GM23338 (cell line): Measurements from ENCODE around the gene TGFB1. TPM values are rescaled to one million over a fixed set of nuclear protein-coding genes. Genes with fewer than 3 reads are reported as not detected.
A peak's percentile ranks its signal among the peaks of the same experiment; 100 is the strongest.

ENCODE experiments used
- ATAC-seq: fragments of 200-7000 bp; cut with Tn5 transposase; 3 replicates; pipeline ENCODE4 v1.9.1; 2020
- DNase-seq: peaks from one replicate; pipeline ENCODE4 v3.0.0-alpha.2; 2015; ENCODE audit warnings: low spot score
- H2AFZ ChIP-seq: fragments of 200-600 bp; sonication (generic); 2 replicates; pipeline ENCODE4 v1.8.0; 2016; ENCODE audit warnings: antibody characterized with exemption, mild to moderate bottlenecking, moderate library complexity
- H3F3A ChIP-seq: fragments of 200-600 bp; sonication (generic); replicated peaks from 2 replicates; pipeline ENCODE4 v1.8.0; 2017; ENCODE audit warnings: antibody characterized with exemption, mixed run types, low read depth
- H3K27ac ChIP-seq: fragments of 200-600 bp; sonication (generic); 2 replicates; pipeline ENCODE4 v1.6.1; 2016; ENCODE audit warnings: low read depth
- H3K27me3 ChIP-seq: fragments of 200-600 bp; sonication (generic); 2 replicates; pipeline ENCODE4 v1.8.0; 2016; ENCODE audit warnings: mild to moderate bottlenecking, mixed run types, moderate library complexity; ENCODE audit not compliant: insufficient read depth
- H3K36me3 ChIP-seq: fragments of 200-600 bp; sonication (generic); 2 replicates; pipeline ENCODE4 v1.8.0; 2016; ENCODE audit warnings: mild to moderate bottlenecking; ENCODE audit not compliant: insufficient read depth
- H3K4me1 ChIP-seq: fragments of 200-600 bp; sonication (generic); 2 replicates; pipeline ENCODE4 v1.8.0; 2016; ENCODE audit warnings: mild to moderate bottlenecking, moderate library complexity; ENCODE audit not compliant: insufficient read depth
- H3K4me2 ChIP-seq: fragments of 200-600 bp; sonication (generic); 2 replicates; pipeline ENCODE4 v1.7.1; 2017; ENCODE audit warnings: mixed run types
- H3K4me3 ChIP-seq: fragments of 200-600 bp; sonication (generic); 2 replicates; pipeline ENCODE4 v1.6.1; 2016; ENCODE audit warnings: mixed run types
- H3K79me2 ChIP-seq: fragments of 200-600 bp; sonication (generic); replicated peaks from 2 replicates; pipeline ENCODE4 v1.8.0; 2017; ENCODE audit warnings: mild to moderate bottlenecking; ENCODE audit not compliant: insufficient read depth
- H3K9me2 ChIP-seq: fragments of 200-600 bp; sonication (generic); 2 replicates; pipeline ENCODE4 v1.8.0; 2017; ENCODE audit not compliant: insufficient read depth
- H4K20me1 ChIP-seq: fragments of 200-600 bp; sonication (generic); replicated peaks from 2 replicates; pipeline ENCODE4 v1.8.0; 2017; ENCODE audit warnings: mild to moderate bottlenecking; ENCODE audit not compliant: insufficient read depth
- H3K27ac Mint-ChIP-seq: 2 replicates; pipeline ENCODE4 v1.8.0; 2020; ENCODE audit warnings: inconsistent platforms, mild to moderate bottlenecking, moderate library complexity, mixed read lengths
- H3K27me3 Mint-ChIP-seq: 3 replicates; pipeline ENCODE4 v1.8.0; 2022; ENCODE audit warnings: low read depth, mild to moderate bottlenecking, moderate library complexity, mixed read lengths, inconsistent platforms; ENCODE audit not compliant: insufficient read depth, poor library complexity
- H3K36me3 Mint-ChIP-seq: 3 replicates; pipeline ENCODE4 v1.8.0; 2021; ENCODE audit warnings: low read depth, mild to moderate bottlenecking, inconsistent platforms, moderate library complexity, mixed read lengths
- H3K4me1 Mint-ChIP-seq: 3 replicates; pipeline ENCODE4 v1.8.0; 2020; ENCODE audit warnings: mild to moderate bottlenecking, inconsistent platforms, mixed read lengths
- H3K4me3 Mint-ChIP-seq: 3 replicates; pipeline ENCODE4 v1.8.0; 2021; ENCODE audit warnings: moderate library complexity, mild to moderate bottlenecking, inconsistent platforms, mixed read lengths
- H3K9me3 Mint-ChIP-seq: 3 replicates; pipeline ENCODE4 v1.8.0; 2020; ENCODE audit warnings: moderate library complexity, mild to moderate bottlenecking, inconsistent platforms, mixed read lengths
- CREB1 ChIP-seq: fragments of 250-450 bp; sonication (Bioruptor Pico); IDR thresholded peaks from 2 replicates; pipeline ENCODE4 v1.5.0; 2020; ENCODE audit warnings: low read depth, mild to moderate bottlenecking, moderate library complexity
- EZH2 ChIP-seq: fragments of 200-600 bp; sonication (generic); IDR thresholded peaks from one replicate; pipeline ENCODE4 v1.8.0; 2017; ENCODE audit warnings: antibody characterized with exemption, mild to moderate bottlenecking, low read depth; ENCODE audit not compliant: unreplicated experiment
- EZH2phosphoT487 ChIP-seq: fragments of 200-600 bp; sonication (generic); IDR thresholded peaks from one replicate; pipeline ENCODE4 v1.8.1; 2018; ENCODE audit warnings: antibody characterized with exemption; ENCODE audit not compliant: unreplicated experiment
- STAT1 ChIP-seq: IDR thresholded peaks from one replicate; pipeline ENCODE4 v1.6.1; 2016; ENCODE audit warnings: antibody characterized with exemption; ENCODE audit not compliant: unreplicated experiment
- ZNF114 ChIP-seq: fragments of 250-450 bp; sonication (Bioruptor Pico); IDR thresholded peaks from 2 replicates; pipeline ENCODE4 v1.5.0; 2020; ENCODE audit warnings: mild to moderate bottlenecking, moderate library complexity
- polyA plus RNA-seq: library from polyadenylated mRNA; unstranded; fragments of >200 nt; fragmentation: Nextera tagmentation; extraction: Ambion mirVana; gene quantifications from 2 replicates; pipeline ENCODE4 v1.2.1, GENCODE V29; 2016
- total RNA-seq: library from RNA; depleted of rRNA; stranded (reverse); fragments of >200 nt; shearing (Covaris generic); gene quantifications from 2 replicates; pipeline ENCODE4 v1.2.3, GENCODE V29; 2014
- TF ChIP-seq, protein P1 (sequence below): IDR thresholded peaks from one replicate; pipeline ENCODE4 v1.6.1; 2018; ENCODE audit warnings: antibody characterized with exemption; ENCODE audit not compliant: unreplicated experiment
- TF ChIP-seq, protein P2 (sequence below), 2 experiments: fragments of 200-600 bp in 1 of 2; sonication (generic) in 1 of 2; conservative IDR thresholded peaks; 2 replicates each; pipeline versions ENCODE4 v1.5.1 to v1.6.1; 2016 to 2017; ENCODE audit warnings: antibody characterized with exemption in 2 of 2, low read depth in 2 of 2, mild to moderate bottlenecking in 2 of 2, moderate library complexity in 1 of 2

TGFB1 gene
- total and polyA plus RNA-seq, 2 experiments from 2014 or later: 0.99 to 7.9 TPM

DNA sequence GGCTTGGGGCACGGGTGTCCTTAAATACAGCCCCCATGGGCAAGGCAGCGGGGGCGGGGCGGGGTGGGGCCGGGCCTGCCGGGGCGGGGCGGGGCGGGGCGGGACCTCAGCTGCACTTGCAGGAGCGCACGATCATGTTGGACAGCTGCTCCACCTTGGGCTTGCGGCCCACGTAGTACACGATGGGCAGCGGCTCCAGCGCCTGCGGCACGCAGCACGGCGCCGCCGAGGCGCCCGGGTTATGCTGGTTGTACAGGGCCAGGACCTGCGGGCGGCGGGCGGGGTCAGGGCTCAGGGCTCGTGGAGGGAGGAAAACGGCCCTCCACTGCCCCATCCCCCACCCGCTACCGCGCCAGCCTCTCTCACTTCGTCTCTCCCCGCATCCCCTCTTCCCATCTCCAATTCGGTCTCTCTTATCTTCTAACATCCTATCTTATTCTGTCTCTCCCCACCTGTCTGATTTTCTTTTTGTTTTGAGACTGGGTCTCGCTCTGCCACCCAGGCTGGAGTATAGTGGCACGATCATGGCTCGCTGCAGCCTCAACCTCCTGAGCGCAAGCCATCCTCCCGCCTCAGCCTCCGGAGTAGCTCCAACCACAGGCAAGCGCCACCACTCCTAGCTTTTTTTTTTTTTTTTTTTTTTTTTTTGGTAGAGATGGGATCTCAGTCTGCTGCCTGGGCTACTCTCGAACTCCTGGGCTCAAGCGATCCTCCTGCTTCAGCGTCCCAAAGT lies 22.6 kb downstream of the TGFB1 start:
- peak; percentile 55 for DNase-seq
- no peak overlapping the region for H3K27ac ChIP-seq
- H3K79me2 ChIP-seq: no peaks in the 10 kb centered on the region
- ATAC-seq: peak; percentile 51
- Mint-ChIP-seq H3K9me3 (no peaks in the 10 kb centered on the region), H3K27ac (no peak overlapping the region), H3K36me3 (no peaks in the 10 kb centered on the region; the same call in 2 of the 3 replicates), H3K4me3 (peak overlapping the region; percentile 66), H3K27me3 (peaks cover 26% of the 10 kb centered on the region), H3K4me1 (peaks cover 39% of the 10 kb centered on the region)
- H3K9me2 ChIP-seq: no peaks in the 10 kb centered on the region
- H3K4me1 ChIP-seq: peaks cover 32% of the 10 kb centered on the region
- H2AFZ ChIP-seq: 0 out of 2 replicates have a peak overlapping the region, but pooled peaks have one; percentile 74
- peak overlapping the region; percentile 83 for H3K4me2 ChIP-seq
- TF ChIP-seq EZH2phosphoT487: no peak
- TF ChIP-seq, protein P1, sequence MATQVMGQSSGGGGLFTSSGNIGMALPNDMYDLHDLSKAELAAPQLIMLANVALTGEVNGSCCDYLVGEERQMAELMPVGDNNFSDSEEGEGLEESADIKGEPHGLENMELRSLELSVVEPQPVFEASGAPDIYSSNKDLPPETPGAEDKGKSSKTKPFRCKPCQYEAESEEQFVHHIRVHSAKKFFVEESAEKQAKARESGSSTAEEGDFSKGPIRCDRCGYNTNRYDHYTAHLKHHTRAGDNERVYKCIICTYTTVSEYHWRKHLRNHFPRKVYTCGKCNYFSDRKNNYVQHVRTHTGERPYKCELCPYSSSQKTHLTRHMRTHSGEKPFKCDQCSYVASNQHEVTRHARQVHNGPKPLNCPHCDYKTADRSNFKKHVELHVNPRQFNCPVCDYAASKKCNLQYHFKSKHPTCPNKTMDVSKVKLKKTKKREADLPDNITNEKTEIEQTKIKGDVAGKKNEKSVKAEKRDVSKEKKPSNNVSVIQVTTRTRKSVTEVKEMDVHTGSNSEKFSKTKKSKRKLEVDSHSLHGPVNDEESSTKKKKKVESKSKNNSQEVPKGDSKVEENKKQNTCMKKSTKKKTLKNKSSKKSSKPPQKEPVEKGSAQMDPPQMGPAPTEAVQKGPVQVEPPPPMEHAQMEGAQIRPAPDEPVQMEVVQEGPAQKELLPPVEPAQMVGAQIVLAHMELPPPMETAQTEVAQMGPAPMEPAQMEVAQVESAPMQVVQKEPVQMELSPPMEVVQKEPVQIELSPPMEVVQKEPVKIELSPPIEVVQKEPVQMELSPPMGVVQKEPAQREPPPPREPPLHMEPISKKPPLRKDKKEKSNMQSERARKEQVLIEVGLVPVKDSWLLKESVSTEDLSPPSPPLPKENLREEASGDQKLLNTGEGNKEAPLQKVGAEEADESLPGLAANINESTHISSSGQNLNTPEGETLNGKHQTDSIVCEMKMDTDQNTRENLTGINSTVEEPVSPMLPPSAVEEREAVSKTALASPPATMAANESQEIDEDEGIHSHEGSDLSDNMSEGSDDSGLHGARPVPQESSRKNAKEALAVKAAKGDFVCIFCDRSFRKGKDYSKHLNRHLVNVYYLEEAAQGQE: peak; percentile 34
- peaks cover 10% of the 10 kb centered on the region for H3K27me3 ChIP-seq
- H4K20me1 ChIP-seq: no peaks in the 10 kb centered on the region
- H3F3A ChIP-seq: peaks cover 8% of the 10 kb centered on the region
- H3K36me3 ChIP-seq: no peaks in the 10 kb centered on the region
- H3K4me3 ChIP-seq: peak overlapping the region; percentile 60

DNA sequence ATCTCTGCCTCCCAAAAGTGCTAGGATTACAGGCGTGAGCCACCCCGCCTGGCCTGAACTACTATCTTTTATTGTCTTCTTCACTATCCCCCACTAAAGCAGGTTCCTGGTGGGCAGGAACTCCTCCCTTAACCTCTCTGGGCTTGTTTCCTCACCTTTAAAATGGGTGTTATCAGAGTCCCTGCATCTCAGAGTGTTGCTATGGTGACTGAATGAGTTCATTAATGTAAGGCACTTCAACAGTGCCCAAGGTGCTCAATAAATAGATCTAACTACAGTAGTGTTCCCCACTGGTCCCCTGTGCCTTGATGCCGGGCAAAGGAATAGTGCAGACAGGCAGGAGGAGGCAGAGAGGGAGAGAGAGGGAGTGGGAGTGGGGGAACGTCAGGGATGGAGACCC lies 23.2 kb downstream of the TGFB1 start:
- H3K27ac Mint-ChIP-seq: no peak overlapping the region
- Histone ChIP-seq H3K27me3 (peaks cover 10% of the 10 kb centered on the region), H2AFZ (peak overlapping the region; percentile 78; the same call in 1 of the 2 replicates), H3K4me3 (peak overlapping the region; percentile 60), H3K4me2 (peak overlapping the region; percentile 74), H3K4me1 (peaks cover 39% of the 10 kb centered on the region), H3K9me2 (no peaks in the 10 kb centered on the region), H3K79me2 (no peaks in the 10 kb centered on the region), H3K27ac (no peak overlapping the region), H3K36me3 (no peaks in the 10 kb centered on the region), H3F3A (peaks cover 9% of the 10 kb centered on the region), H4K20me1 (no peaks in the 10 kb centered on the region)
- H3K4me1 Mint-ChIP-seq: peaks cover 41% of the 10 kb centered on the region
- no peaks in the 10 kb centered on the region; the same call in 2 of the 3 replicates for H3K36me3 Mint-ChIP-seq
- TF ChIP-seq, protein P1: no peak
- TF ChIP-seq, protein P2, sequence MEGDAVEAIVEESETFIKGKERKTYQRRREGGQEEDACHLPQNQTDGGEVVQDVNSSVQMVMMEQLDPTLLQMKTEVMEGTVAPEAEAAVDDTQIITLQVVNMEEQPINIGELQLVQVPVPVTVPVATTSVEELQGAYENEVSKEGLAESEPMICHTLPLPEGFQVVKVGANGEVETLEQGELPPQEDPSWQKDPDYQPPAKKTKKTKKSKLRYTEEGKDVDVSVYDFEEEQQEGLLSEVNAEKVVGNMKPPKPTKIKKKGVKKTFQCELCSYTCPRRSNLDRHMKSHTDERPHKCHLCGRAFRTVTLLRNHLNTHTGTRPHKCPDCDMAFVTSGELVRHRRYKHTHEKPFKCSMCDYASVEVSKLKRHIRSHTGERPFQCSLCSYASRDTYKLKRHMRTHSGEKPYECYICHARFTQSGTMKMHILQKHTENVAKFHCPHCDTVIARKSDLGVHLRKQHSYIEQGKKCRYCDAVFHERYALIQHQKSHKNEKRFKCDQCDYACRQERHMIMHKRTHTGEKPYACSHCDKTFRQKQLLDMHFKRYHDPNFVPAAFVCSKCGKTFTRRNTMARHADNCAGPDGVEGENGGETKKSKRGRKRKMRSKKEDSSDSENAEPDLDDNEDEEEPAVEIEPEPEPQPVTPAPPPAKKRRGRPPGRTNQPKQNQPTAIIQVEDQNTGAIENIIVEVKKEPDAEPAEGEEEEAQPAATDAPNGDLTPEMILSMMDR (conservative IDR thresholded peaks at IDR 0.05; ENCODE audit: low read depth in 2 of 2): no peak
- TF ChIP-seq ZNF114 (CRISPR knock-in tag) (no peak), STAT1 (no peak), EZH2phosphoT487 (no peak), CREB1 (CRISPR knock-in tag) (no peak), EZH2 (no peak)
- peak overlapping the region; percentile 25; the same call in 2 of the 3 replicates for H3K4me3 Mint-ChIP-seq
- ATAC-seq (peak; percentile 5), DNase-seq (no peak)
- H3K9me3 Mint-ChIP-seq: no peaks in the 10 kb centered on the region
- H3K27me3 Mint-ChIP-seq: peaks cover 27% of the 10 kb centered on the region
